SHP77 treated with DMSO at 0.1 percent for 48 hours (cell line): ENCODE results near the gene HS6ST3.

Source experiments
- DNase-seq: peaks from one replicate; lab custom pipeline; 2025; lab: John Stamatoyannopoulos, UW

Gene HS6ST3

GRCh38 chr13:96792736-96793403 lies 703.0 kb downstream of the HS6ST3 start:
- DNase-seq = no peak

GRCh38 chr13:96793404-96793755 lies 703.5 kb downstream of the HS6ST3 start:
- DNase-seq = no peak

GRCh38 chr13:96794669-96795068 lies 704.8 kb downstream of the HS6ST3 start:
- no peak for DNase-seq

DNA sequence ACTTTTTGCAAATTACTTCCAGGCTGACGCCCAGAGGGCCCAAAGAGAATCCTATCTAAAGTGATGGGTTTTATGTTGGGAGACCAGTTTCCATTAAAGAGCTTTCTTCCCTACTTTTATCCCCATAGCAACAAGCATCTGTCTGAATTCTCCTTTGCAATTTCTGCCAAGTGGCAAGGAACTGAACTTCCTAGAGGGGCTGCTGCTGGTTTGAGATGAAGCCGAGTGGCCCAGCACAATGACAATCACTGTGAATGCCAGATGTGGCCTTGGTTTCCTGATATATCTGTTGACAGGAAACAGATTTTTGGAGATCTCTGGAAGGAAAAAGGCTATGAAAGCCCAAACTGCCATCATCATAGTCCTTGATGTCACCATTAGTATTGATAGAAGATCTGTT lies 705.8 kb downstream of the HS6ST3 start:
- DNase-seq = no peak

GRCh38 chr13:96796091-96796633 lies 706.3 kb downstream of the HS6ST3 start:
- no peak for DNase-seq

DNA sequence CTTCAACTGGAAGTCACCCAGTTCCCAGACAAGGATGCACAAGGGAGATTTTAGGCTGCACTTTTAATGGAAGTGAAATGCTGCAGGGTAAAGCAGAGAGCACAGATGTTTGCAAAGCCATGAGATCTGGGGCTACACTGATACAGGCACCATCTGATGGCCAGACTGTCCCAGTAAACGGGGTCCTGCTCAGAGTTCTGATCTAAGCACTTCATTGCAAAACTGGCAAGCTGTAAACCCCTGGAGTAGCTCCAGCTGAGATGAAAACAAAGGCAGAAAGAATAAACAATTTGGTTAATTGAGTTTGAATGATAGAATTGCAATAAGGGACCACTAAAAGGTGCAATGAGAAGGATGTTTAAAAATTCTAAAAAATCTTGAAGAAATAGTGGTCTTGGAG lies 707.2 kb downstream of the HS6ST3 start:
- DNase-seq = no peak

DNA sequence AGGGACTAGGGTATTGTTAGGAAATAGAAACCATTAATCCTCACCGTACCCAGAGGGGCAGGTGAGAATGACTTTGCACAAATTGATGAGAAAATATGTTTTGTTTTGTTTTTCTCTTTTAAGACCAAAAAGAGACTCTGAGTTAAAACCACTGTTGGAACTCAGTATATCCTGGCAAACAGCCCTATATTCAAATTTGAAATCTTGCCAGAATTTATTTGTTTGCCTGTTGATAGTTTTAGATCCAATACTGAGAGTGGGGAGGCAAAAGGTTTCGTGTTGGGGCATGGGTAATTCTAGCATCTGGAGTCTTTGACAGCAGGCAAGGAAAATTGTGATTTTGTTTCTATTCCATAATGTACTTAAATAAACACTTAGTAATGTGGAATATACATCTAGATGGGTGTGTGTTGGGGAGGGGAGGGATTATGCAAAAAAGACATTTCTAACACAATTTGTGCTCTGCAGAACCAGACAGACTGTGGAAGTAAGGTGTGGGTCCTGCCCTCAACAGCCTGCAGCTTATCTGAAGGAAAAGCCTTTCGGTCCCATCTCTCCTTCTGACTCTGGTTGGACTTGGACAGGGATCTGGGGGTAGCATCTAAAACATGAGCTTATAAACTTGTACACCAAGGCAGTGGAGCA lies 713.7 kb downstream of the HS6ST3 start:
- no peak for DNase-seq

DNA sequence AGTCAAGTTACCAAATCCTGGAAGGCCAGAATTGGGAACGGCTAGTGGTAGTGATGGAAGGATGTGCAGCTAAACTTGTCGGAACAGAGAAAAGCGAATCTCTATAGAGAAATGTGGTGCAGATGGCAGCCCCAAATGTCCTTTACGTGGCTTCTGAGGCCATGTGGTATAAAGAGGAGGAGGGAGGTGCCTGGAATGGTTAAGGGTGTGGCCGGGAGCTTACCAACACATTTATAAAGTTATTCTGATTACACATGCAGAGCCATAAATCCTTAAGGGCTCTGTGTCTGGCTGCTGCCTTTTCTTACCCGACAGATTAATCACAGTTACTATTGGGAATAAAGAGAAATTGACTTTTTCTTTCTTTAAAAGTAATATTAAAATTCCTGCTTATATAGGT lies 714.3 kb downstream of the HS6ST3 start:
- DNase-seq = no peak

DNA sequence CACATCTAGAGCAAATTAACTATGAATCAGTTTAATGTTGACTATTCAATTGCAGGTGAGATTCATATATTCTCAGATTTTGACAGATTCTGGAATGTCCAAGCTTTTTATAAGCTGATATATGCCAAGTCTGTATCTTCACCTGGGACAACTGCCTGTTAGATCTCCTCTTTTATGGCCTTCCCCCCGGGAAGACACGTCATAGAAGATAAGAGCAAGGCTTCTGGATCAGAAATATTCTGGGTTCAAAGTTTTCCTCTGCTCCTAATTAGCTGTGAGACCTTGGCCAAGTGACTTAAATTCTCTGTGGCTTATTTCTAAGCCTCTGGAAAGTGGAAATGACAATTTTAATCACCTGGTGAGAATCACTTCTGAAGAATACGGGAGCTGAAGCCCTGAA lies 716.8 kb downstream of the HS6ST3 start:
- DNase-seq = no peak

GRCh38 chr13:96809366-96810096 lies 719.6 kb downstream of the HS6ST3 start:
- no peak for DNase-seq

- DNase-seq = no peak
These were observed 720.2 kb downstream of the HS6ST3 start for GRCh38 chr13:96810104-96810503.

DNA sequence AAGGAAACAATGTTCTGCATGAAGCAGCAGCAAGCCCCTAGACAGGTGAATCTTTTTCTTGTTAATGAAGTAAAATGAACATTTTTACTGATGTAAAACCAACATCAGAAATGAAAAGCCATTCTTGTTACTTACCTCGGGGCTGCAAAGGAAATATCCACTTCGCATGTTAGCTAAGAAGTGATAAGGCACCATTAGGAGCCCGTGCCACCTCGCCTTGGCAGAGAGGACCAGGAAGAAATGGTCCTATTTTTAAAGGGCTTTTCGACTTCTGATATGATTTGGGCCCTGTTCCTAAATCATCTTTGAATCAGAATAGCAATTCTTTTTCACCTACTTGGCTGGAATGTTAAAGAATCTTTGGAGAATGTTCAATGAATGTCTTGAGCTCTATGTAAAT lies 721.1 kb downstream of the HS6ST3 start:
- no peak for DNase-seq

DNA sequence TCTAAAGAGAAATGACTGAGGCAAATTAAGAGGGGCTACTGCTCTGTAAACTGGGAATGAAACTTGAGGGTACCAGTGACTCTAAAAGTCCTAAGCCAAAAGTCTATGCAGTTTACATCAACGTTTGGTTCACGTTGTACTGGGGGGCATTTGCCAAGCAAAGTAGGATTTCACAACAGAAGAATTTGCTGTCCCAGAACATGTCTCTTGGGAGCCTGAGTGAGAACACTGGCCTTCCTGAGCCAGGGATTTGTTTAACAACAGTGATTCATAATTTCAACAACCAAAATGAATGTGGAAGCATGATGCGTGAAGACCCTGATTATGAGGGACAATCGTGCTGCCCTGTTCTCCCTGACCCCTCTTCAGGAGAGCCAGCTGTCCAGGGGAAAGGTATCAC lies 726.4 kb downstream of the HS6ST3 start:
- no peak for DNase-seq

DNA sequence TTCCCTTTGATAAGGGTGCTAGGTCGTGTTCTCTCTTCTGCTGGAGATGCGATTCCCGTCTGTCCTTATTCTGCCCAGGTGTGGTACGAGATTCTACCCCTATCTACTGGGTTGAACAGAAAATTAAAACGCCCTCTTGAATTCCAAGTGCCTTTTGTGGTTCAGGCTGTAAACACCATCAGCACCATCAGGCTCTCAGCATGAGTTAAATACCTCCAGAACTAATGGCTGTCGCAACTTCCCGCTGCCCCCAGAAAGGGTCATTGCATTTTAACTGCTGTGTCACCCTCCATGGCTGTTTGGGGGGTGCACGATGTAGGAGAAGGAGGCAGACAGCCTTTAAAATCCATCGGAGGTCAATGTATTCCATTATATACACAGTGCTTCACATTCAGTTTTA lies 727.0 kb downstream of the HS6ST3 start:
- DNase-seq = no peak

GRCh38 chr13:96817336-96817941 lies 727.5 kb downstream of the HS6ST3 start:
- DNase-seq = no peak

DNA sequence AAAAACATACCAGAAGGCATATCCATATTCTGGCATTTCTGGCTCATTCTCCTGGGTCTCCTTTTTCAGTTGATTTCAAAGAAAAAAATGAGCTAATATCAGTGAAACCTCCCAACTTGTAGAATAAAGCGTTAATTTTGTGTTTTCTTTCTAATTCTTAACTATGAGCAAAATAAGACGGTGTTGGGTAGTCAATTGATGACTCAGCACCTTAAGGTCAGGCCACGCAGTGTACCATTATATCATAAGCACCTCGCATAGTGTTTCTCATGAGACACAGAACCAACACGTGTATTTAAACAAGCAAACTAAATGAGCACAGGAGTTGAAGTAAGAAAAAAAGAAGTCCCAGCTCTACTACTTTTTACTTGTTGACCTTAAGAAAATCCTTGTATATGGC lies 729.5 kb downstream of the HS6ST3 start:
- no peak for DNase-seq

GRCh38 chr13:96821381-96821780 lies 731.5 kb downstream of the HS6ST3 start:
- DNase-seq = no peak

- DNase-seq = no peak
These were observed 732.1 kb downstream of the HS6ST3 start for GRCh38 chr13:96821971-96822370.

GRCh38 chr13:96822895-96823294 lies 733.0 kb downstream of the HS6ST3 start:
- DNase-seq = peak; percentile 79

DNA sequence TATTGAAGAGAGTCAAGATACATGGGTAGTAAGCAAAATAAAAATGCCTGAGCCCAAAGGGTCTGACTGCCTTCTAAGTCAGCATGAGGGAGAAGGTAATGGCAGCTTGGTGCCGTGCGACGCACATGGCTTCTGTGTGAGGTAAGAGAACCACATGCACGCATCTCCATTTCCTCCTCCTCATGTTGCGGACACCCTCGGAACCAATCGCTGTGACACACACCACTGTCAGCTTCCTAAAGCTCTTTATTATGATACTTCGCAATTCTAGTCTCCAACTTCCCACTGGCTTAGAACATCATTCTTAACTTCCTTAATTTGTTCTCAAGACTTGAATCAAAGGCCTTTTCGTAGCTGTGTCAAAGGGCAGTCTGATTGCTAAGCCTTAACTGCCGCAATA lies 734.2 kb downstream of the HS6ST3 start:
- DNase-seq = no peak

DNA sequence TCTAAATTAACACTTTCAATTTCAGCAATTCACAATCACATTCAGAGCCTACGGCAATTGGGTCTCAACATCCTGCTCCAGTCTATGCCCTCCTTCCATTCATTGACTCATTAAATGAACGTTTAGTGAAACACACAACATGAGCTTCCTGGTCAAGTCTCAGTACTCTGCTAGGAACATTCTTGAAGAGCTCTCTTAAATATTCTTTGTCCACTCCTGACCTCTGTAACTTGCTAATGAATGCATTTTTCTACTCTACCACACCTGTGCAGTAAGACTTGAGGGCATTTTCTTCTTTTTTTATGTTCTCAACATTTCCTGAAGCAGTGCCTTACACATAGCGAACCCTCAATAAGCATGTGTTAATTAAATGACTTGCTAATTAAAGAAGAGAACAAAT lies 735.7 kb downstream of the HS6ST3 start:
- DNase-seq = no peak

GRCh38 chr13:96834626-96835025 lies 744.7 kb downstream of the HS6ST3 start:
- DNase-seq = no peak

DNA sequence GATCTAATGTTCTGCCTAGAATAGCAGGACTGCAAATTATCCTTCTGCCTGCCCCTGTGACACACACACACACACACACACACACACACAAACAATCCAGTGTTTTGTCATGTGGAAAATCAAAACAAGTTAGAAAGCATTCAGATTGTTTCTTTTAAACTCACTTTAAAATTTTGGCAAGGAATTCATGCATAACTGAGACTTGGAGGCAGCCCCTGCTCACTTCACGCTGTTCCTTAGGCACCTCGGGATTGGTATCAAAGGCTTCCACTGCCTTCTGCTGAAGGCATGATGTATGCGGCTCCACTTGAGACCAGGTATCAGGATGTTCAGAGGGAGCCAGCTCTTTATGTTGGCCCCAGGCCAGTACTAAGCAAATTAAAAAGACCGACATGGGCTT lies 745.6 kb downstream of the HS6ST3 start:
- no peak for DNase-seq
